HepG2 (cell line): Measurements from ENCODE around the gene CFAP97D1. TPM values are rescaled to one million over a fixed set of nuclear protein-coding genes. Genes with fewer than 3 reads are reported as not detected.

Source experiments
- LCORL ChIP-seq, 2 experiments: fragments of 450-650 bp in 1 of 2; sonication (generic) in 1 of 2; formaldehyde crosslinking in 1 of 2; IDR thresholded peaks; 2 replicates each; pipeline versions ENCODE4 v1.5.0 to v1.6.1; 2017 to 2020; ENCODE audit warnings: antibody characterized with exemption in 1 of 2, missing genetic modification reagents in 1 of 2
- MTF2 ChIP-seq: sonication (generic); formaldehyde crosslinking; IDR thresholded peaks from 2 replicates; pipeline ENCODE4 v1.5.0; 2020; ENCODE audit warnings: missing genetic modification reagents, borderline replicate concordance
- polyA plus RNA-seq, 8 experiments: library from polyadenylated mRNA; depleted of rRNA in 3 of 8; stranded (reverse) in 7 of 8; unstranded in 1 of 8; fragments of >200 nt; fragmentation: Illumina TruSeq in 4 of 8; extraction: Trizol in 4 of 8; gene quantifications; 2 replicates each; pipeline versions ENCODE4 v1.2.1 to v1.2.3, GENCODE V29; 2011 to 2016; ENCODE audit warnings: low read depth in 4 of 8, missing spikeins in 1 of 8, mixed read lengths in 1 of 8; ENCODE audit not compliant: insufficient read depth in 1 of 8
- total RNA-seq, 5 experiments: library from RNA; depleted of rRNA; stranded (reverse); fragments of >200 nt; fragmentation: Illumina TruSeq; extraction: Trizol; gene quantifications; 2 replicates each; pipeline ENCODE4 v1.2.3, GENCODE V29; 2016; ENCODE audit warnings: low read depth in 1 of 5
- TF ChIP-seq, protein P1 (sequence below): sonication (generic); formaldehyde crosslinking; IDR thresholded peaks from 2 replicates; pipeline ENCODE4 v1.5.0; 2020; ENCODE audit warnings: mild to moderate bottlenecking, missing genetic modification reagents, moderate library complexity
- TF ChIP-seq, protein P2 (sequence below): sonication (generic); formaldehyde crosslinking; IDR thresholded peaks from 2 replicates; pipeline ENCODE4 v1.4.0; 2020; ENCODE audit warnings: missing genetic modification reagents, mild to moderate bottlenecking, borderline replicate concordance
- TF ChIP-seq, protein P3 (sequence below): sonication (generic); formaldehyde crosslinking; IDR thresholded peaks from 2 replicates; pipeline ENCODE4 v1.4.0; 2020; ENCODE audit warnings: mild to moderate bottlenecking, missing genetic modification reagents, borderline replicate concordance
- TF ChIP-seq, protein P4 (sequence below): sonication (generic); formaldehyde crosslinking; conservative IDR thresholded peaks from 2 replicates; pipeline ENCODE4 v1.4.0; 2020; ENCODE audit warnings: missing genetic modification reagents

CFAP97D1 gene
- total and polyA plus RNA-seq, 2 of the 13 experiments (the other 11 are each of a cell fraction or from before 2014, with no cell fraction given), result 0.02 TPM; not detected in 1

DNA sequence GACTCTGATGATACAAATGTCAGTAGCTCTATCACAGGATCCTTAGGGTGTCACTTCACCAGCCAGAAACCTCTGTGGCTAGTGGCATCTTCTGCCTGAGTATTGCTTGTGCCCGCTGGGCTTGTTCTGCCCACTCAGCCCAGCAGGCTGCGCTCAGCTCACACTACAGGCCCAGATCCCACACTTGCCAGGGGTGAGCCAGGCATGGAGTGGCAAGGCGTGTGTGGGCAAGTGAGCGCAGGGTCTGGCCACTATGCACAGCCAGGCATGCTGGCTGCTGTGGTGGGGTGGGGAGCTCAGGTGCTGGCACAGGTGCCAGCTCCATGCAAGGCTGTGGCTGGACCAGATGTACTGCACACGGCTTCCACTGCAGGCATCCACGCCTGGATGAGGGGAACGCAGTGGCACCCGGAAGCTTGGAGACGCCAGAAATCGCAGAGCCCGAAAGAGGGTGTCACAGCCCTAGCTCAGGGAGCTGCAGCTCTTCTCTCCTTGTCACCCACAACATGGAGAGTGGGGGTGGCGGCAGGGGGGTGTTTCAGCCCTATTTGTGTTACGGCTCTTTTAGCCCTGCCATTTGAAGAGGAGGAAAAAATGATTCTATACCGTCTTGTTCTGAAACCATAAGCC is 10.2 kb downstream of the CFAP97D1 start (continued):
- TF ChIP-seq, protein P1, sequence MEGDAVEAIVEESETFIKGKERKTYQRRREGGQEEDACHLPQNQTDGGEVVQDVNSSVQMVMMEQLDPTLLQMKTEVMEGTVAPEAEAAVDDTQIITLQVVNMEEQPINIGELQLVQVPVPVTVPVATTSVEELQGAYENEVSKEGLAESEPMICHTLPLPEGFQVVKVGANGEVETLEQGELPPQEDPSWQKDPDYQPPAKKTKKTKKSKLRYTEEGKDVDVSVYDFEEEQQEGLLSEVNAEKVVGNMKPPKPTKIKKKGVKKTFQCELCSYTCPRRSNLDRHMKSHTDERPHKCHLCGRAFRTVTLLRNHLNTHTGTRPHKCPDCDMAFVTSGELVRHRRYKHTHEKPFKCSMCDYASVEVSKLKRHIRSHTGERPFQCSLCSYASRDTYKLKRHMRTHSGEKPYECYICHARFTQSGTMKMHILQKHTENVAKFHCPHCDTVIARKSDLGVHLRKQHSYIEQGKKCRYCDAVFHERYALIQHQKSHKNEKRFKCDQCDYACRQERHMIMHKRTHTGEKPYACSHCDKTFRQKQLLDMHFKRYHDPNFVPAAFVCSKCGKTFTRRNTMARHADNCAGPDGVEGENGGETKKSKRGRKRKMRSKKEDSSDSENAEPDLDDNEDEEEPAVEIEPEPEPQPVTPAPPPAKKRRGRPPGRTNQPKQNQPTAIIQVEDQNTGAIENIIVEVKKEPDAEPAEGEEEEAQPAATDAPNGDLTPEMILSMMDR, result peak; percentile 91
- TF ChIP-seq, protein P2, sequence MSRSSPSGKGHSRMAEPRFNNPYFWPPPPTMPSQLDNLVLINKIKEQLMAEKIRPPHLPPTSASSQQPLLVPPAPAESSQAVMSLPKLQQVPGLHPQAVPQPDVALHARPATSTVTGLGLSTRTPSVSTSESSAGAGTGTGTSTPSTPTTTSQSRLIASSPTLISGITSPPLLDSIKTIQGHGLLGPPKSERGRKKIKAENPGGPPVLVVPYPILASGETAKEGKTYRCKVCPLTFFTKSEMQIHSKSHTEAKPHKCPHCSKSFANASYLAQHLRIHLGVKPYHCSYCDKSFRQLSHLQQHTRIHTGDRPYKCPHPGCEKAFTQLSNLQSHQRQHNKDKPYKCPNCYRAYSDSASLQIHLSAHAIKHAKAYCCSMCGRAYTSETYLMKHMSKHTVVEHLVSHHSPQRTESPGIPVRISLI, result peak; percentile 39; the same call in 1 of the 2 replicates
- no peak for TF ChIP-seq LCORL (IDR thresholded peaks at IDR 0.05)
- TF ChIP-seq LCORL (CRISPR knock-in tag; IDR thresholded peaks at IDR 0.05), result no peak
- TF ChIP-seq, protein P3, sequence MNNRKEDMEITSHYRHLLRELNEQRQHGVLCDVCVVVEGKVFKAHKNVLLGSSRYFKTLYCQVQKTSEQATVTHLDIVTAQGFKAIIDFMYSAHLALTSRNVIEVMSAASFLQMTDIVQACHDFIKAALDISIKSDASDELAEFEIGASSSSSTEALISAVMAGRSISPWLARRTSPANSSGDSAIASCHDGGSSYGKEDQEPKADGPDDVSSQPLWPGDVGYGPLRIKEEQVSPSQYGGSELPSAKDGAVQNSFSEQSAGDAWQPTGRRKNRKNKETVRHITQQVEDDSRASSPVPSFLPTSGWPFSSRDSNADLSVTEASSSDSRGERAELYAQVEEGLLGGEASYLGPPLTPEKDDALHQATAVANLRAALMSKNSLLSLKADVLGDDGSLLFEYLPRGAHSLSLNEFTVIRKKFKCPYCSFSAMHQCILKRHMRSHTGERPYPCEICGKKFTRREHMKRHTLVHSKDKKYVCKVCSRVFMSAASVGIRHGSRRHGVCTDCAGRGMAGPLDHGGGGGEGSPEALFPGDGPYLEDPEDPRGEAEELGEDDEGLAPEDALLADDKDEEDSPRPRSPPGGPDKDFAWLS (CRISPR knock-in tag), result 0 out of 2 replicates have a peak, but pooled peaks have one; percentile 47
- TF ChIP-seq, protein P4, sequence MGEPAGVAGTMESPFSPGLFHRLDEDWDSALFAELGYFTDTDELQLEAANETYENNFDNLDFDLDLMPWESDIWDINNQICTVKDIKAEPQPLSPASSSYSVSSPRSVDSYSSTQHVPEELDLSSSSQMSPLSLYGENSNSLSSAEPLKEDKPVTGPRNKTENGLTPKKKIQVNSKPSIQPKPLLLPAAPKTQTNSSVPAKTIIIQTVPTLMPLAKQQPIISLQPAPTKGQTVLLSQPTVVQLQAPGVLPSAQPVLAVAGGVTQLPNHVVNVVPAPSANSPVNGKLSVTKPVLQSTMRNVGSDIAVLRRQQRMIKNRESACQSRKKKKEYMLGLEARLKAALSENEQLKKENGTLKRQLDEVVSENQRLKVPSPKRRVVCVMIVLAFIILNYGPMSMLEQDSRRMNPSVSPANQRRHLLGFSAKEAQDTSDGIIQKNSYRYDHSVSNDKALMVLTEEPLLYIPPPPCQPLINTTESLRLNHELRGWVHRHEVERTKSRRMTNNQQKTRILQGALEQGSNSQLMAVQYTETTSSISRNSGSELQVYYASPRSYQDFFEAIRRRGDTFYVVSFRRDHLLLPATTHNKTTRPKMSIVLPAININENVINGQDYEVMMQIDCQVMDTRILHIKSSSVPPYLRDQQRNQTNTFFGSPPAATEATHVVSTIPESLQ (CRISPR knock-in tag), result no peak
- TF ChIP-seq MTF2, result no peak
